Left renal pelvis (tissue), 4 donors: ENCODE results near the gene TMEM255A. TPM values are rescaled to one million over a fixed set of nuclear protein-coding genes. Genes with fewer than 3 reads are reported as not detected.

ENCODE experiments used
- DNase-seq, 4 donors: peaks; one replicate each; pipeline ENCODE4 v3.0.0-alpha.2; 2013; ENCODE audit warnings: low read depth in 4 of 4, low spot score in 3 of 4
- polyA plus RNA-seq, 4 donors: library from polyadenylated mRNA; unstranded; fragments of 120-200 nt; gene quantifications; one replicate each; pipeline ENCODE4 v1.2.1, GENCODE V29; 2013; ENCODE audit not compliant: insufficient read length in 4 of 4

The TMEM255A gene
- polyA plus RNA-seq, 4 donors = 0.49 to 13.5 (median 0.88) TPM

- no peak for DNase-seq
These were observed 40.0 kb downstream of the TMEM255A start for GRCh38 chrX:120271218-120271617.

GRCh38 chrX:120270567-120270966, 40.7 kb downstream of the TMEM255A start:
- DNase-seq = no peak

GRCh38 chrX:120269373-120270035, 41.8 kb downstream of the TMEM255A start:
- no peak for DNase-seq

- DNase-seq = no peak
These were observed 46.9 kb downstream of the TMEM255A start for GRCh38 chrX:120264341-120264740.

GRCh38 chrX:120262859-120263708, 48.2 kb downstream of the TMEM255A start:
- no peak for DNase-seq

GRCh38 chrX:120260369-120260768, 50.9 kb downstream of the TMEM255A start:
- DNase-seq = no peak

- no peak for DNase-seq
These were observed 57.5 kb downstream of the TMEM255A start for GRCh38 chrX:120253784-120254183.

GRCh38 chrX:120251471-120252011, 59.7 kb downstream of the TMEM255A start:
- DNase-seq = peak in 3 of 4 donors; percentile 12 to 29 (median 12)

GRCh38 chrX:120250522-120251271, 60.6 kb downstream of the TMEM255A start, which contains the start of gene ZBTB33:
ZBTB33 (plus strand) TSS chrX:120250812; CDS start chrX:120253416, 2,604 bp downstream.
- DNase-seq = peak; percentile 73 to 89 (median 82)

GRCh38 chrX:120244735-120245498, 66.3 kb downstream of the TMEM255A start:
- DNase-seq = peak; percentile 56 to 72 (median 62)

- DNase-seq = no peak
These were observed 66.9 kb downstream of the TMEM255A start for GRCh38 chrX:120244395-120244734.

GRCh38 chrX:120242813-120243212, 68.4 kb downstream of the TMEM255A start:
- no peak for DNase-seq

- no peak for DNase-seq
These were observed 72.3 kb downstream of the TMEM255A start for GRCh38 chrX:120238933-120239332.

- DNase-seq = no peak
These were observed 74.4 kb downstream of the TMEM255A start for GRCh38 chrX:120236687-120237479.

- DNase-seq = no peak
These were observed 76.0 kb downstream of the TMEM255A start for GRCh38 chrX:120235284-120235683.

- DNase-seq = no peak
These were observed 82.9 kb downstream of the TMEM255A start for GRCh38 chrX:120228187-120228908.

- DNase-seq = no peak
These were observed 86.9 kb downstream of the TMEM255A start for GRCh38 chrX:120224388-120224787.

- DNase-seq = no peak
These were observed 87.9 kb downstream of the TMEM255A start for GRCh38 chrX:120223374-120223773.
